SK-N-SH (cell line): ENCODE results near the gene MACROD2. TPM values are rescaled to one million over a fixed set of nuclear protein-coding genes. Genes with fewer than 3 reads are reported as not detected.

ENCODE experiments used
- CTCF ChIA-PET: fragments of 300-600, 350-600 bp; formaldehyde crosslinking; extraction: SDS; loops from one replicate; lab custom pipeline; 2021; lab: Yijun Ruan, JAX
- POLR2A ChIA-PET: fragments of 350-600 bp; sonication (Branson Sonifier 250); formaldehyde crosslinking; extraction: SDS; loops from one replicate; lab custom pipeline; 2020; ENCODE audit warnings: antibody characterized with exemption, inconsistent platforms; lab: Yijun Ruan, JAX
- DNase-seq: peaks from one replicate; pipeline ENCODE4 v3.0.0; 2012
- H2AFZ ChIP-seq: fragments of 200-600 bp; sonication (generic); 2 replicates; pipeline ENCODE4 v1.8.1; 2016; ENCODE audit warnings: antibody characterized with exemption, mild to moderate bottlenecking, low read depth
- H3F3A ChIP-seq: fragments of 200-600 bp; sonication (generic); replicated peaks from 2 replicates; pipeline ENCODE3; 2016; ENCODE audit warnings: antibody characterized with exemption, mild to moderate bottlenecking; ENCODE audit not compliant: insufficient read depth
- H3K27ac ChIP-seq, 2 experiments: fragments of 200-500 bp in 1 of 2; fragments of 200-600 bp in 1 of 2; sonication (Bioruptor generic) in 1 of 2; sonication (generic), shearing (Covaris generic) in 1 of 2; 2 replicates each; pipeline versions ENCODE4 v1.5.1 to v1.6.1; 2014 to 2016; ENCODE audit warnings: low read depth in 2 of 2, inconsistent platforms in 1 of 2, low read length in 1 of 2, mild to moderate bottlenecking in 1 of 2, mixed read lengths in 1 of 2
- H3K27me3 ChIP-seq: fragments of 200-600 bp; sonication (generic), shearing (Covaris generic); 2 replicates; pipeline ENCODE4 v1.6.1; 2016; ENCODE audit warnings: mixed run types; ENCODE audit not compliant: insufficient read depth
- H3K36me3 ChIP-seq, 2 experiments: fragments of 200-500 bp in 1 of 2; fragments of 200-600 bp in 1 of 2; sonication (Bioruptor generic) in 1 of 2; sonication (generic) in 1 of 2; replicated peaks in 1 of 2; 2 replicates each; pipeline versions ENCODE3 to v1.5.1; 2014 to 2016; ENCODE audit warnings: low read length in 1 of 2, mild to moderate bottlenecking in 1 of 2; ENCODE audit not compliant: insufficient read depth in 2 of 2, control insufficient read depth in 1 of 2
- H3K4me1 ChIP-seq, 2 experiments: fragments of 200-500 bp in 1 of 2; fragments of 200-600 bp in 1 of 2; sonication (Bioruptor generic) in 1 of 2; sonication (generic), shearing (Covaris generic) in 1 of 2; 2 replicates each; pipeline versions ENCODE4 v1.5.1 to v1.6.1; 2014 to 2016; ENCODE audit warnings: low read depth in 1 of 2, low read length in 1 of 2, mixed run types in 1 of 2; ENCODE audit not compliant: insufficient read depth in 2 of 2, control insufficient read depth in 1 of 2
- H3K4me2 ChIP-seq: fragments of 200-600 bp; sonication (generic), shearing (Covaris generic); 2 replicates; pipeline ENCODE4 v1.6.1; 2017; ENCODE audit warnings: mixed run types
- H3K4me3 ChIP-seq, 2 experiments: fragments of 200-500 bp in 1 of 2; fragments of 200-600 bp in 1 of 2; sonication (Bioruptor generic) in 1 of 2; sonication (generic), shearing (Covaris generic) in 1 of 2; 2 replicates each; pipeline versions ENCODE4 v1.5.1 to v1.8.1; 2014 to 2016; ENCODE audit warnings: low read depth in 2 of 2, inconsistent platforms in 1 of 2, low read length in 1 of 2, mild to moderate bottlenecking in 1 of 2, mixed read lengths in 1 of 2, moderate library complexity in 1 of 2
- H3K79me2 ChIP-seq: fragments of 200-600 bp; sonication (generic); 2 replicates; pipeline ENCODE4 v1.8.1; 2017; ENCODE audit warnings: mild to moderate bottlenecking; ENCODE audit not compliant: insufficient read depth
- H3K9ac ChIP-seq: fragments of 200-600 bp; sonication (generic); 2 replicates; pipeline ENCODE4 v1.6.1; 2017; ENCODE audit warnings: mixed run types
- H3K9me2 ChIP-seq: fragments of 200-600 bp; sonication (generic); 2 replicates; pipeline ENCODE4 v1.6.1; 2017; ENCODE audit warnings: mixed run types
- H3K9me3 ChIP-seq: fragments of 200-600 bp; sonication (generic); 2 replicates; pipeline ENCODE4 v1.6.1; 2017; ENCODE audit warnings: mixed run types, mild to moderate bottlenecking, moderate library complexity
- H4K20me1 ChIP-seq: fragments of 200-600 bp; sonication (generic); 2 replicates; pipeline ENCODE4 v1.6.1; 2017; ENCODE audit warnings: mild to moderate bottlenecking, mixed run types; ENCODE audit not compliant: insufficient read depth
- ELF1 ChIP-seq: IDR thresholded peaks from 2 replicates; pipeline ENCODE4 v1.4.0; 2012
- EZH2phosphoT487 ChIP-seq: fragments of 200-600 bp; sonication (generic); IDR thresholded peaks from 2 replicates; pipeline ENCODE4 v1.6.1; 2017; ENCODE audit warnings: low read depth, mixed run types, mild to moderate bottlenecking, antibody characterized with exemption, moderate library complexity, borderline replicate concordance
- FOSL2 ChIP-seq: IDR thresholded peaks from 2 replicates; pipeline ENCODE4 v1.4.0; 2012; ENCODE audit warnings: low read depth, mild to moderate bottlenecking, moderate library complexity, borderline replicate concordance
- FOXJ3 ChIP-seq: sonication (generic); formaldehyde crosslinking; IDR thresholded peaks from 2 replicates; pipeline ENCODE4 v1.5.1; 2020; ENCODE audit warnings: mild to moderate bottlenecking, missing genetic modification reagents
- FOXM1 ChIP-seq: IDR thresholded peaks from 2 replicates; pipeline ENCODE4 v1.4.0; 2012; ENCODE audit warnings: low read depth, mild to moderate bottlenecking
- GABPA ChIP-seq: IDR thresholded peaks from 2 replicates; pipeline ENCODE4 v1.4.0; 2012; ENCODE audit warnings: low read depth, mild to moderate bottlenecking
- GATA2 ChIP-seq: sonication (generic); formaldehyde crosslinking; IDR thresholded peaks from 2 replicates; pipeline ENCODE4 v1.5.0; 2020; ENCODE audit warnings: mild to moderate bottlenecking, missing genetic modification reagents
- JUND ChIP-seq: IDR thresholded peaks from 2 replicates; pipeline ENCODE4 v1.4.0; 2012
- MAX ChIP-seq: IDR thresholded peaks from 2 replicates; pipeline ENCODE4 v1.4.0; 2012; ENCODE audit warnings: low read depth
- MXI1 ChIP-seq: IDR thresholded peaks from 2 replicates; pipeline ENCODE4 v1.6.1; 2012; ENCODE audit warnings: mild to moderate bottlenecking, low read depth, low read length, improper control_type of control experiment
- NFIC ChIP-seq: IDR thresholded peaks from 2 replicates; pipeline ENCODE4 v1.4.0; 2012; ENCODE audit warnings: borderline replicate concordance
- NRF1 ChIP-seq: IDR thresholded peaks from 2 replicates; pipeline ENCODE4 v1.6.1; 2012; ENCODE audit warnings: low read depth, mild to moderate bottlenecking, low read length
- RAD21 ChIP-seq: IDR thresholded peaks from 2 replicates; pipeline ENCODE4 v1.6.1; 2012; ENCODE audit warnings: mild to moderate bottlenecking, low read length
- RFX5 ChIP-seq: IDR thresholded peaks from 2 replicates; pipeline ENCODE4 v1.6.1; 2012; ENCODE audit warnings: mild to moderate bottlenecking, improper control_type of control experiment, low read length
- SMC3 ChIP-seq: IDR thresholded peaks from 2 replicates; pipeline ENCODE4 v1.6.1; 2012; ENCODE audit warnings: low read depth, low read length, improper control_type of control experiment
- TAF1 ChIP-seq: IDR thresholded peaks from 2 replicates; pipeline ENCODE4 v1.6.1; 2012; ENCODE audit warnings: low read depth, mild to moderate bottlenecking, low read length, moderate library complexity, borderline replicate concordance
- TEAD4 ChIP-seq: IDR thresholded peaks from 2 replicates; pipeline ENCODE4 v1.4.0; 2012; ENCODE audit warnings: mild to moderate bottlenecking, borderline replicate concordance; ENCODE audit not compliant: insufficient read depth
- ZBTB33 ChIP-seq: IDR thresholded peaks from 2 replicates; pipeline ENCODE4 v1.4.0; 2012; ENCODE audit warnings: low read depth, borderline replicate concordance
- WGBS: methylation state at CpG from one replicate; pipeline ENCODE4 v1.1.6; 2017; ENCODE audit warnings: low lambda C conversion rate; 5-methylcytosine and 5-hydroxymethylcytosine counted together
- polyA plus RNA-seq, 3 experiments: library from polyadenylated mRNA; depleted of rRNA; stranded (reverse); fragments of >200 nt; gene quantifications; 2 replicates each; pipeline ENCODE4 v1.2.3, GENCODE V29; 2012
- TF ChIP-seq, protein P1 (sequence below): fragments of 200-600 bp; sonication (generic); IDR thresholded peaks from 2 replicates; pipeline ENCODE4 v1.6.1; 2017; ENCODE audit warnings: antibody characterized with exemption, mild to moderate bottlenecking, moderate library complexity
- TF ChIP-seq, protein P2 (sequence below): IDR thresholded peaks from 2 replicates; pipeline ENCODE4 v1.6.1; 2012; ENCODE audit warnings: mild to moderate bottlenecking, low read depth, low read length, moderate library complexity
- TF ChIP-seq, protein P3 (sequence below): IDR thresholded peaks from 2 replicates; pipeline ENCODE4 v1.4.0; 2012; ENCODE audit warnings: low read depth, borderline replicate concordance

MACROD2 gene
- polyA plus RNA-seq, 1 of the 3 experiments (the other 2 are of a cell fraction): 0.33 TPM

GRCh38 chr20:15378151-15378550 is 1382.8 kb downstream of the MACROD2 start:
- Histone ChIP-seq H4K20me1 (no peaks in the 10 kb centered on the region), H3F3A (no peaks in the 10 kb centered on the region), H3K4me1 (no peaks in the 10 kb centered on the region), H3K27ac (no peak overlapping the region), H3K36me3 (no peaks in the 10 kb centered on the region), H3K27me3 (no peaks in the 10 kb centered on the region), H3K9ac (no peak overlapping the region), H3K79me2 (no peaks in the 10 kb centered on the region), H2AFZ (no peak overlapping the region), H3K4me2 (no peak overlapping the region), H3K9me2 (no peaks in the 10 kb centered on the region), H3K9me3 (no peaks in the 10 kb centered on the region), H3K4me3 (no peak overlapping the region)
- no peak for DNase-seq
- CTCF ChIA-PET: interaction anchor here (1.2 kb wide), 1 partner anchor 14 kb away, joined by 3 read pairs; no protein-coding TSS in a partner anchor
- POLR2A ChIA-PET: no interaction called here
- 32% methylated on average over 2 of the region's 2 CpGs for WGBS
- TF ChIP-seq ZBTB33 (no peak), SMC3 (0 out of 2 replicates have a peak, but pooled peaks have one; percentile 23), RAD21 (peak; percentile 32)
- TF ChIP-seq, protein P1, sequence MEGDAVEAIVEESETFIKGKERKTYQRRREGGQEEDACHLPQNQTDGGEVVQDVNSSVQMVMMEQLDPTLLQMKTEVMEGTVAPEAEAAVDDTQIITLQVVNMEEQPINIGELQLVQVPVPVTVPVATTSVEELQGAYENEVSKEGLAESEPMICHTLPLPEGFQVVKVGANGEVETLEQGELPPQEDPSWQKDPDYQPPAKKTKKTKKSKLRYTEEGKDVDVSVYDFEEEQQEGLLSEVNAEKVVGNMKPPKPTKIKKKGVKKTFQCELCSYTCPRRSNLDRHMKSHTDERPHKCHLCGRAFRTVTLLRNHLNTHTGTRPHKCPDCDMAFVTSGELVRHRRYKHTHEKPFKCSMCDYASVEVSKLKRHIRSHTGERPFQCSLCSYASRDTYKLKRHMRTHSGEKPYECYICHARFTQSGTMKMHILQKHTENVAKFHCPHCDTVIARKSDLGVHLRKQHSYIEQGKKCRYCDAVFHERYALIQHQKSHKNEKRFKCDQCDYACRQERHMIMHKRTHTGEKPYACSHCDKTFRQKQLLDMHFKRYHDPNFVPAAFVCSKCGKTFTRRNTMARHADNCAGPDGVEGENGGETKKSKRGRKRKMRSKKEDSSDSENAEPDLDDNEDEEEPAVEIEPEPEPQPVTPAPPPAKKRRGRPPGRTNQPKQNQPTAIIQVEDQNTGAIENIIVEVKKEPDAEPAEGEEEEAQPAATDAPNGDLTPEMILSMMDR: peak; percentile 41

- Histone ChIP-seq H3K4me1 (no peaks in the 10 kb centered on the region), H4K20me1 (no peaks in the 10 kb centered on the region), H3F3A (no peaks in the 10 kb centered on the region), H2AFZ (no peak overlapping the region), H3K79me2 (no peaks in the 10 kb centered on the region), H3K27me3 (no peaks in the 10 kb centered on the region), H3K4me2 (no peak overlapping the region), H3K4me3 (no peak overlapping the region), H3K27ac (no peak overlapping the region), H3K9ac (no peak overlapping the region), H3K9me3 (no peaks in the 10 kb centered on the region), H3K36me3 (no peaks in the 10 kb centered on the region), H3K9me2 (no peaks in the 10 kb centered on the region)
- 94% methylated on average over 1 of the region's 1 CpG for WGBS
- ChIA-PET CTCF (no interaction called here), POLR2A (no interaction called here)
- DNase-seq: no peak
- TF ChIP-seq MAX (no peak), FOSL2 (no peak), TEAD4 (no peak), RFX5 (no peak), TAF1 (no peak), JUND (no peak), EZH2phosphoT487 (no peak), MXI1 (no peak), NFIC (no peak), FOXM1 (no peak), FOXJ3 (no peak), GABPA (no peak), GATA2 (no peak), NRF1 (no peak), ELF1 (no peak)
- TF ChIP-seq, protein P2, sequence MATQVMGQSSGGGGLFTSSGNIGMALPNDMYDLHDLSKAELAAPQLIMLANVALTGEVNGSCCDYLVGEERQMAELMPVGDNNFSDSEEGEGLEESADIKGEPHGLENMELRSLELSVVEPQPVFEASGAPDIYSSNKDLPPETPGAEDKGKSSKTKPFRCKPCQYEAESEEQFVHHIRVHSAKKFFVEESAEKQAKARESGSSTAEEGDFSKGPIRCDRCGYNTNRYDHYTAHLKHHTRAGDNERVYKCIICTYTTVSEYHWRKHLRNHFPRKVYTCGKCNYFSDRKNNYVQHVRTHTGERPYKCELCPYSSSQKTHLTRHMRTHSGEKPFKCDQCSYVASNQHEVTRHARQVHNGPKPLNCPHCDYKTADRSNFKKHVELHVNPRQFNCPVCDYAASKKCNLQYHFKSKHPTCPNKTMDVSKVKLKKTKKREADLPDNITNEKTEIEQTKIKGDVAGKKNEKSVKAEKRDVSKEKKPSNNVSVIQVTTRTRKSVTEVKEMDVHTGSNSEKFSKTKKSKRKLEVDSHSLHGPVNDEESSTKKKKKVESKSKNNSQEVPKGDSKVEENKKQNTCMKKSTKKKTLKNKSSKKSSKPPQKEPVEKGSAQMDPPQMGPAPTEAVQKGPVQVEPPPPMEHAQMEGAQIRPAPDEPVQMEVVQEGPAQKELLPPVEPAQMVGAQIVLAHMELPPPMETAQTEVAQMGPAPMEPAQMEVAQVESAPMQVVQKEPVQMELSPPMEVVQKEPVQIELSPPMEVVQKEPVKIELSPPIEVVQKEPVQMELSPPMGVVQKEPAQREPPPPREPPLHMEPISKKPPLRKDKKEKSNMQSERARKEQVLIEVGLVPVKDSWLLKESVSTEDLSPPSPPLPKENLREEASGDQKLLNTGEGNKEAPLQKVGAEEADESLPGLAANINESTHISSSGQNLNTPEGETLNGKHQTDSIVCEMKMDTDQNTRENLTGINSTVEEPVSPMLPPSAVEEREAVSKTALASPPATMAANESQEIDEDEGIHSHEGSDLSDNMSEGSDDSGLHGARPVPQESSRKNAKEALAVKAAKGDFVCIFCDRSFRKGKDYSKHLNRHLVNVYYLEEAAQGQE: no peak
- TF ChIP-seq, protein P3, sequence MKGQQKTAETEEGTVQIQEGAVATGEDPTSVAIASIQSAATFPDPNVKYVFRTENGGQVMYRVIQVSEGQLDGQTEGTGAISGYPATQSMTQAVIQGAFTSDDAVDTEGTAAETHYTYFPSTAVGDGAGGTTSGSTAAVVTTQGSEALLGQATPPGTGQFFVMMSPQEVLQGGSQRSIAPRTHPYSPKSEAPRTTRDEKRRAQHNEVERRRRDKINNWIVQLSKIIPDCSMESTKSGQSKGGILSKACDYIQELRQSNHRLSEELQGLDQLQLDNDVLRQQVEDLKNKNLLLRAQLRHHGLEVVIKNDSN: no peak
These were observed 1384.5 kb downstream of the MACROD2 start for GRCh38 chr20:15379681-15380296.
